K562 (cell line): Measurements from ENCODE around the gene SAMD9L. TPM values are rescaled to one million over a fixed set of nuclear protein-coding genes. Genes with fewer than 3 reads are reported as not detected.

Experiments used
- ATAC-seq: fragments of 200-7000 bp; cut with Tn5 transposase; 3 replicates; pipeline ENCODE4 v1.9.1; 2020; ENCODE audit warnings: moderate library complexity
- BruUV-seq: library from RNA; stranded (reverse); fragments of 400-500 nt; replicated peaks from 2 replicates; lab custom pipeline; 2021; lab: Mats Ljungman, UMichigan
- CTCF ChIA-PET: fragments of 300-600 bp; formaldehyde crosslinking; extraction: SDS; loops from one replicate; lab custom pipeline; 2021; ENCODE audit warnings: low intra/inter-chr PET ratio; lab: Yijun Ruan, JAX
- POLR2A ChIA-PET: fragments of 300-600, 350-650 bp; sonication (Branson Sonifier 250); formaldehyde crosslinking; extraction: SDS; loops from one replicate; lab custom pipeline; 2021; ENCODE audit warnings: antibody characterized with exemption, inconsistent platforms; lab: Yijun Ruan, JAX
- DNase-seq, 4 experiments: peaks; one replicate each; pipeline versions ENCODE4 v3.0.0 to v3.0.0-alpha.2; 2011 to 2018; ENCODE audit warnings: low spot score in 3 of 4, mixed read lengths in 3 of 4; ENCODE audit errors: extremely low read depth in 1 of 4
- FAIRE-seq: peaks from 2 replicates; lab custom pipeline; 2011; peaks lifted over from hg19 to GRCh38; lab: Jason Lieb, UNC
- H2AFZ ChIP-seq: 2 replicates; pipeline ENCODE4 v1.6.0; 2011; ENCODE audit warnings: low read depth, low read length, control low read depth, inconsistent platforms
- H3K27ac ChIP-seq: fragments of 200-600 bp; 3 replicates; pipeline ENCODE4 v1.8.0; 2011; ENCODE audit warnings: low read depth, mild to moderate bottlenecking, control low read depth, inconsistent platforms, low read length, moderate library complexity, mixed read lengths; ENCODE audit errors: extremely low read depth
- H3K27me3 ChIP-seq, 2 experiments: fragments of 300-600 bp in 1 of 2; 2 replicates in 1 of 2; 3 replicates in 1 of 2; pipeline versions ENCODE4 v1.6.0 to v1.8.0; 2011; ENCODE audit warnings: inconsistent platforms in 2 of 2, low read length in 2 of 2, mild to moderate bottlenecking in 1 of 2, mixed read lengths in 1 of 2, moderate library complexity in 1 of 2; ENCODE audit not compliant: control insufficient read depth in 2 of 2, insufficient read depth in 2 of 2
- H3K36me3 ChIP-seq: fragments of 300-600 bp; 3 replicates; pipeline ENCODE4 v1.8.0; 2011; ENCODE audit warnings: mild to moderate bottlenecking, low read length, inconsistent platforms; ENCODE audit not compliant: control insufficient read depth, insufficient read depth
- H3K4me1 ChIP-seq, 2 experiments: fragments of 200-600 bp in 1 of 2; replicated peaks in 1 of 2; 2 replicates in 1 of 2; 3 replicates in 1 of 2; pipeline versions ENCODE4 v1.5.1 to v1.8.0; 2011; ENCODE audit warnings: inconsistent platforms in 2 of 2, low read length in 2 of 2, mild to moderate bottlenecking in 1 of 2, mixed read lengths in 1 of 2, moderate library complexity in 1 of 2; ENCODE audit not compliant: control insufficient read depth in 2 of 2, insufficient read depth in 2 of 2
- H3K4me2 ChIP-seq: 2 replicates; pipeline ENCODE4 v1.6.1; 2011; ENCODE audit warnings: low read length, control low read depth, inconsistent platforms, mixed read lengths; ENCODE audit not compliant: insufficient read depth
- H3K4me3 ChIP-seq: fragments of 200-600 bp; sonication (generic), shearing (Covaris generic); 2 replicates; pipeline ENCODE4 v1.5.1; 2016; ENCODE audit warnings: control low read depth, inconsistent platforms
- H3K79me2 ChIP-seq: fragments of 200-600 bp; 3 replicates; pipeline ENCODE4 v1.8.0; 2011; ENCODE audit warnings: low read length, inconsistent platforms; ENCODE audit not compliant: control insufficient read depth, insufficient read depth
- H3K9ac ChIP-seq, 2 experiments: 2 replicates each; pipeline versions ENCODE4 v1.6.0 to v1.6.1; 2011; ENCODE audit warnings: low read depth in 2 of 2, low read length in 2 of 2, control low read depth in 1 of 2, inconsistent platforms in 1 of 2, mild to moderate bottlenecking in 1 of 2, mixed read lengths in 1 of 2; ENCODE audit not compliant: insufficient read depth in 1 of 2
- H3K9me1 ChIP-seq: one replicate; pipeline ENCODE4 v1.6.0; 2011; ENCODE audit warnings: inconsistent platforms, mild to moderate bottlenecking, low read length, moderate library complexity; ENCODE audit not compliant: control insufficient read depth, insufficient read depth
- H3K9me3 ChIP-seq: replicated peaks from 2 replicates; pipeline ENCODE4 v1.5.1; 2011; ENCODE audit warnings: low read depth, low read length, inconsistent platforms; ENCODE audit not compliant: control insufficient read depth, insufficient read depth
- H4K20me1 ChIP-seq: replicated peaks from 2 replicates; pipeline ENCODE4 v1.6.1; 2011; ENCODE audit warnings: low read length, inconsistent platforms, mixed read lengths; ENCODE audit not compliant: control insufficient read depth, insufficient read depth
- CHD7 ChIP-seq: fragments of 200-600 bp; sonication (generic); IDR thresholded peaks from one replicate; pipeline ENCODE4 v1.6.1; 2012; ENCODE audit warnings: mild to moderate bottlenecking, low read depth, low read length, inconsistent platforms
- EGR1 ChIP-seq: fragments of 450-650 bp; conservative IDR thresholded peaks from 2 replicates; pipeline ENCODE4 v1.6.1; 2017; ENCODE audit warnings: mild to moderate bottlenecking
- MIER1 ChIP-seq: fragments of 450-650 bp; IDR thresholded peaks from 2 replicates; pipeline ENCODE4 v1.6.1; 2016; ENCODE audit warnings: antibody characterized with exemption, mild to moderate bottlenecking, low read depth
- RBM17 ChIP-seq: fragments of 200-400 bp; formaldehyde crosslinking; IDR thresholded peaks from 2 replicates; pipeline ENCODE4 v1.6.1; 2017; ENCODE audit warnings: low read depth, mild to moderate bottlenecking, low read length, borderline replicate concordance
- ZNF639 ChIP-seq, 2 experiments: fragments of 200-800 bp in 1 of 2; sonication (Bioruptor generic) in 1 of 2; sonication (generic) in 1 of 2; formaldehyde crosslinking in 1 of 2; IDR thresholded peaks in 1 of 2; conservative IDR thresholded peaks in 1 of 2; 2 replicates each; pipeline versions ENCODE4 v1.5.0 to v1.6.1; 2016 to 2020; ENCODE audit warnings: missing compliant biosample characterization in 1 of 2, missing genetic modification characterization in 1 of 2, missing genetic modification reagents in 1 of 2
- whole genome bisulfite sequencing: fragments of 100-300 bp; shearing (Covaris generic); methylation state at CpG from one replicate; pipeline ENCODE4 v1.1.6; 2016; ENCODE audit warnings: low coverage, mixed read lengths; ENCODE audit not compliant: insufficient coverage; ENCODE audit errors: missing lambda C conversion rate; 5-methylcytosine and 5-hydroxymethylcytosine counted together
- in situ Hi-C: fragments of 300-500 bp; cut with MboI; formaldehyde crosslinking; loops from 4 replicates; pipeline ENCODE4 v1.15.0; 2018; ENCODE audit warnings: inconsistent platforms, mixed read lengths
- intact Hi-C: fragments of 100-400 bp; cut with micrococcal nuclease; formaldehyde crosslinking; loops from 2 replicates; pipeline ENCODE4 v1.14.2; 2022
- polyA plus RNA-seq, 8 experiments: library from polyadenylated mRNA; depleted of rRNA in 4 of 8; stranded (reverse) in 5 of 8; unstranded in 3 of 8; fragments of >200 nt; fragmentation: Nextera tagmentation in 2 of 8; fragmentation: Illumina TruSeq in 1 of 8; extraction: Ambion mirVana in 2 of 8; extraction: Trizol in 1 of 8; gene quantifications; 2 replicates each; pipeline versions ENCODE4 v1.2.1 to v1.2.3, GENCODE V29; 2011 to 2014; ENCODE audit warnings: inconsistent platforms in 1 of 8, missing spikeins in 1 of 8
- total RNA-seq, 7 experiments: library from RNA; depleted of rRNA in 6 of 7; stranded (reverse); fragments of >200 nt in 6 of 7; fragmentation: Illumina TruSeq in 2 of 7; extraction: Trizol in 2 of 7; gene quantifications; 2 replicates each; pipeline versions ENCODE4 v1.2.1 to v1.2.3, GENCODE V29; 2011 to 2021; ENCODE audit warnings: low replicate concordance in 1 of 7

The SAMD9L gene
- total and polyA plus RNA-seq, 9 of the 15 experiments (the other 6 are each of a cell fraction or from before 2014, with no cell fraction given) = 0.15 to 1.0 (median 0.48) TPM

DNA sequence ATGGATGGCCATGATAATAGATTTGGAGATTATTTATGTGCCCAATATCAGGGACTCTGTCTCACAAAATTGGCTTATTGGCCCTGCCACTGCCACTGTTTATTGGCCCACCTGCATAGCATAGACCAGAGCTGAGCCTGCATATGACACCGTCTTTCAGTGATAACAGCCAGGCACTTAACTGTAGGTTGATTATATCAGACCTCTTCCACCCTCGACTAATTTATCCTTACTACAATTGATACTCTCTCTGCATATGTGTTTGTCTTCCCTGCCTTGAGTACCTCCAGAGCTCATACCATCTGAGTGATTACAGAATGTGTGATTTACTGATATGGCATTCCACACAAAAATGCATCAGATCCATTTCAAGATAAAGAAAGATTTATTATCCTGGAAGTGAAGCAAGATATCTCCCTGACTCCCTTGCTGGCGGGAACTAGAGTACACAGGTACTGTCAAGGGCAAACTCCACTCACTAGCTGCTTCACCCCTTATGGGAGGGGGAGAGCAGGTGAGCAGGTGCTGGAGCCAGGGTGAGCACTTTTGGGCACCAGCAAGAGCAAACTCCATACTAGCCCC, 13.1 kb upstream of the SAMD9L start:
- CTCF ChIA-PET = no interaction called here
- H3K9me3 ChIP-seq = no peaks in the 10 kb centered on the region
- H3K9me1 ChIP-seq = no peaks in the 10 kb centered on the region
- no peak overlapping the region for H2AFZ ChIP-seq
- intact Hi-C loops (no loop called here), in situ Hi-C loops (no loop called here)
- no peak for DNase-seq
- no peaks in the 10 kb centered on the region for H3K27me3 ChIP-seq
- no peak overlapping the region for H3K4me2 ChIP-seq
- no peak for FAIRE-seq
- 8% methylated on average over 3 of the region's 3 CpGs for WGBS
- H3K36me3 ChIP-seq = no peaks in the 10 kb centered on the region
- H3K4me3 ChIP-seq = no peak overlapping the region
- no TSS peak for BruUV-seq
- H3K4me1 ChIP-seq = no peaks in the 10 kb centered on the region
- no peaks in the 10 kb centered on the region for H4K20me1 ChIP-seq
- POLR2A ChIA-PET = no interaction called here
- H3K27ac ChIP-seq = no peak overlapping the region
- no peaks in the 10 kb centered on the region for H3K79me2 ChIP-seq
- H3K9ac ChIP-seq = no peak overlapping the region
- ATAC-seq = no peak
- no peak for TF ChIP-seq CHD7
- TF ChIP-seq RBM17 = no peak
- no peak for TF ChIP-seq ZNF639 (CRISPR knock-in tag; conservative IDR thresholded peaks at IDR 0.05 in 1 of 2, IDR thresholded peaks at IDR 0.05 in 1 of 2)
- TF ChIP-seq MIER1 = no peak
- no peak for TF ChIP-seq EGR1
